GM12878 (cell line): Measurements from ENCODE around the gene ITGA1. TPM values are rescaled to one million over a fixed set of nuclear protein-coding genes. Genes with fewer than 3 reads are reported as not detected.

Experiments used
- BMI1 ChIP-seq: fragments of 450-650 bp; IDR thresholded peaks from 2 replicates; pipeline ENCODE4 v1.6.1; 2016; ENCODE audit warnings: mild to moderate bottlenecking, moderate library complexity, borderline replicate concordance
- CTCF ChIP-seq, 3 experiments: IDR thresholded peaks in 2 of 3; conservative IDR thresholded peaks in 1 of 3; 2 replicates each; pipeline ENCODE4 v1.5.1; 2011; ENCODE audit warnings: low read depth in 3 of 3, low read length in 3 of 3, mild to moderate bottlenecking in 3 of 3, control low read depth in 2 of 3, moderate library complexity in 2 of 3, inconsistent platforms in 1 of 3, mixed read lengths in 1 of 3; ENCODE audit not compliant: control insufficient read depth in 2 of 3, insufficient read depth in 1 of 3; ENCODE audit errors: extremely low read depth in 1 of 3
- HSF1 ChIP-seq: fragments of 150-350 bp; IDR thresholded peaks from 2 replicates; pipeline ENCODE4 v1.6.1; 2014; ENCODE audit warnings: mild to moderate bottlenecking, low read depth, low read length
- NFYA ChIP-seq: IDR thresholded peaks from 2 replicates; pipeline ENCODE4 v1.6.1; 2011; ENCODE audit warnings: low read depth, mild to moderate bottlenecking, low read length, improper control_type of control experiment, borderline replicate concordance
- RAD51 ChIP-seq: fragments of 450-650 bp; IDR thresholded peaks from 2 replicates; pipeline ENCODE4 v1.6.1; 2016; ENCODE audit warnings: moderate library complexity, mild to moderate bottlenecking, inconsistent platforms
- RELB ChIP-seq: fragments of 450-650 bp; IDR thresholded peaks from 2 replicates; pipeline ENCODE4 v1.6.1; 2017; ENCODE audit warnings: low read depth, mild to moderate bottlenecking, moderate library complexity
- RUNX3 ChIP-seq: IDR thresholded peaks from 2 replicates; pipeline ENCODE4 v1.6.1; 2012; ENCODE audit warnings: low read length, inconsistent platforms
- SPI1 ChIP-seq: IDR thresholded peaks from 2 replicates; pipeline ENCODE4 v1.6.1; 2011; ENCODE audit warnings: low read depth, mild to moderate bottlenecking, low read length, moderate library complexity, borderline replicate concordance; ENCODE audit not compliant: insufficient read depth
- SREBF1 ChIP-seq: IDR thresholded peaks from 2 replicates; pipeline ENCODE4 v1.6.1; 2012; ENCODE audit warnings: mild to moderate bottlenecking, low read length
- TBL1XR1 ChIP-seq: IDR thresholded peaks from 2 replicates; pipeline ENCODE4 v1.6.1; 2012; ENCODE audit warnings: low read depth, low read length, improper control_type of control experiment
- TCF12 ChIP-seq: IDR thresholded peaks from 2 replicates; pipeline ENCODE4 v1.6.1; 2011; ENCODE audit warnings: low read depth, mild to moderate bottlenecking, low read length
- ZNF274 ChIP-seq: IDR thresholded peaks from one replicate; pipeline ENCODE4 v1.8.0; 2011; ENCODE audit not compliant: insufficient read length, insufficient read depth
- polyA plus RNA-seq, 11 experiments: library from polyadenylated mRNA; depleted of rRNA in 4 of 11; unstranded in 6 of 11; stranded (reverse) in 5 of 11; fragments of >200 nt; fragmentation: Nextera tagmentation in 4 of 11; fragmentation: Illumina TruSeq in 1 of 11; extraction: Ambion mirVana in 4 of 11; extraction: Trizol in 1 of 11; gene quantifications; 1 replicate in 1 of 11; 2 replicates in 10 of 11; pipeline versions ENCODE4 v1.2.1 to v1.2.3, GENCODE V29; 2011 to 2016; ENCODE audit warnings: inconsistent platforms in 2 of 11, missing spikeins in 2 of 11, low read depth in 1 of 11
- total RNA-seq, 4 experiments: library from RNA; depleted of rRNA in 3 of 4; stranded (reverse); fragments of >200 nt in 3 of 4; fragmentation: Illumina TruSeq in 1 of 4; extraction: Trizol in 1 of 4; gene quantifications; 2 replicates each; pipeline versions ENCODE4 v1.2.1 to v1.2.3, GENCODE V29; 2013 to 2021

ITGA1 gene
- total and polyA plus RNA-seq, 10 of the 15 experiments (the other 5 are each of a cell fraction or from before 2014, with no cell fraction given), result 0.02 to 0.56 (median 0.19) TPM

- peak; percentile 42; the same call in 1 of the 2 replicates for TF ChIP-seq RUNX3
- TF ChIP-seq SREBF1, result no peak
- no peak for TF ChIP-seq RELB
- TF ChIP-seq HSF1, result no peak
- TF ChIP-seq BMI1, result no peak
- TF ChIP-seq NFYA, result no peak
- TF ChIP-seq ZNF274, result no peak
- no peak for TF ChIP-seq RAD51
- peak; percentile 72 to 78 (median 76) for TF ChIP-seq CTCF (IDR thresholded peaks at IDR 0.05 in 2 of 3, conservative IDR thresholded peaks at IDR 0.05 in 1 of 3; ENCODE audit: control insufficient read depth in 2 of 3, extremely low read depth in 1 of 3, insufficient read depth in 1 of 3, low read depth in 3 of 3, low read length in 3 of 3)
- TF ChIP-seq TBL1XR1, result no peak
- peak; percentile 74 for TF ChIP-seq SPI1
- TF ChIP-seq TCF12, result no peak
Observed at GRCh38 chr5:52948418-52949076, 160.8 kb downstream of the ITGA1 start (continued).
